PFSK-1 (cell line): ENCODE measurements around the gene TOMM20L.

Experiments
- POLR2AphosphoS5 ChIP-seq: IDR thresholded peaks from 2 replicates; pipeline ENCODE4 v1.6.1; 2012; ENCODE audit warnings: low read depth, mild to moderate bottlenecking, control low read depth, low read length, moderate library complexity
- TF ChIP-seq, protein P1 (sequence below), 2 experiments: IDR thresholded peaks; 2 replicates each; pipeline versions ENCODE4 v1.6.1 to v1.8.0; 2011 to 2012; ENCODE audit warnings: low read depth in 2 of 2, low read length in 2 of 2, control low read depth in 1 of 2, inconsistent platforms in 1 of 2, mild to moderate bottlenecking in 1 of 2, moderate library complexity in 1 of 2; ENCODE audit not compliant: insufficient read depth in 1 of 2

DNA sequence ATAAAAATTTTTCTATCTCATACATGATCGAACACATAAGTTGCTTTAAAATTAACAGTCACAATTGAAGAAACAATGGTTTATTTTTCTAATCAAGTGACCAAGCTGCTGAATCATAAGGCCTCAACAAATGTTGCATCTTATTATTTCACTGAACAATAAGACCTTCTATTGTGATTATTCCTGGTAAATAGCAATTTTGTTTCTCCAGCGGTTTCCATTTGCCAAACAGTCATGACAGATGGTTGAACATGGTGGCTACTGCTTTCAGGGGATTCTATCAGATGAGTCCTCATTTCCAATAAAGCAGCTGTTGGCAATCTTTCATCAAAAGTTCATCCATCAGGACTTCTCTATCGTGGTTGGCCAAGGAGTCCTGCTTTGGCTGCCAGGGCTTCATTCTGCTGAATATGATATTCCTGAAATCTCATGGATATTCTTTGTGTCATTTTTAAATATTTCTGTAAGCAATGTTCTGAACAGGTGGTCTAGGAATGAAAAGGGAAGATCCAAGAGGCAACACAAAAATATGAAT lies 13.0 kb downstream of the TOMM20L start:
- TF ChIP-seq POLR2AphosphoS5: no peak
- TF ChIP-seq, protein P1, sequence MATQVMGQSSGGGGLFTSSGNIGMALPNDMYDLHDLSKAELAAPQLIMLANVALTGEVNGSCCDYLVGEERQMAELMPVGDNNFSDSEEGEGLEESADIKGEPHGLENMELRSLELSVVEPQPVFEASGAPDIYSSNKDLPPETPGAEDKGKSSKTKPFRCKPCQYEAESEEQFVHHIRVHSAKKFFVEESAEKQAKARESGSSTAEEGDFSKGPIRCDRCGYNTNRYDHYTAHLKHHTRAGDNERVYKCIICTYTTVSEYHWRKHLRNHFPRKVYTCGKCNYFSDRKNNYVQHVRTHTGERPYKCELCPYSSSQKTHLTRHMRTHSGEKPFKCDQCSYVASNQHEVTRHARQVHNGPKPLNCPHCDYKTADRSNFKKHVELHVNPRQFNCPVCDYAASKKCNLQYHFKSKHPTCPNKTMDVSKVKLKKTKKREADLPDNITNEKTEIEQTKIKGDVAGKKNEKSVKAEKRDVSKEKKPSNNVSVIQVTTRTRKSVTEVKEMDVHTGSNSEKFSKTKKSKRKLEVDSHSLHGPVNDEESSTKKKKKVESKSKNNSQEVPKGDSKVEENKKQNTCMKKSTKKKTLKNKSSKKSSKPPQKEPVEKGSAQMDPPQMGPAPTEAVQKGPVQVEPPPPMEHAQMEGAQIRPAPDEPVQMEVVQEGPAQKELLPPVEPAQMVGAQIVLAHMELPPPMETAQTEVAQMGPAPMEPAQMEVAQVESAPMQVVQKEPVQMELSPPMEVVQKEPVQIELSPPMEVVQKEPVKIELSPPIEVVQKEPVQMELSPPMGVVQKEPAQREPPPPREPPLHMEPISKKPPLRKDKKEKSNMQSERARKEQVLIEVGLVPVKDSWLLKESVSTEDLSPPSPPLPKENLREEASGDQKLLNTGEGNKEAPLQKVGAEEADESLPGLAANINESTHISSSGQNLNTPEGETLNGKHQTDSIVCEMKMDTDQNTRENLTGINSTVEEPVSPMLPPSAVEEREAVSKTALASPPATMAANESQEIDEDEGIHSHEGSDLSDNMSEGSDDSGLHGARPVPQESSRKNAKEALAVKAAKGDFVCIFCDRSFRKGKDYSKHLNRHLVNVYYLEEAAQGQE (IDR thresholded peaks at IDR 0.05; ENCODE audit: insufficient read depth in 1 of 2, low read depth in 2 of 2, low read length in 2 of 2): no peak
